ENCODE measurements around the gene NAA30. TPM values are rescaled to one million over a fixed set of nuclear protein-coding genes. Genes with fewer than 3 reads are reported as not detected.

NAA30 gene
- total RNA-seq = 10 to 100 TPM; 13.5 to 16.8 TPM

DNA sequence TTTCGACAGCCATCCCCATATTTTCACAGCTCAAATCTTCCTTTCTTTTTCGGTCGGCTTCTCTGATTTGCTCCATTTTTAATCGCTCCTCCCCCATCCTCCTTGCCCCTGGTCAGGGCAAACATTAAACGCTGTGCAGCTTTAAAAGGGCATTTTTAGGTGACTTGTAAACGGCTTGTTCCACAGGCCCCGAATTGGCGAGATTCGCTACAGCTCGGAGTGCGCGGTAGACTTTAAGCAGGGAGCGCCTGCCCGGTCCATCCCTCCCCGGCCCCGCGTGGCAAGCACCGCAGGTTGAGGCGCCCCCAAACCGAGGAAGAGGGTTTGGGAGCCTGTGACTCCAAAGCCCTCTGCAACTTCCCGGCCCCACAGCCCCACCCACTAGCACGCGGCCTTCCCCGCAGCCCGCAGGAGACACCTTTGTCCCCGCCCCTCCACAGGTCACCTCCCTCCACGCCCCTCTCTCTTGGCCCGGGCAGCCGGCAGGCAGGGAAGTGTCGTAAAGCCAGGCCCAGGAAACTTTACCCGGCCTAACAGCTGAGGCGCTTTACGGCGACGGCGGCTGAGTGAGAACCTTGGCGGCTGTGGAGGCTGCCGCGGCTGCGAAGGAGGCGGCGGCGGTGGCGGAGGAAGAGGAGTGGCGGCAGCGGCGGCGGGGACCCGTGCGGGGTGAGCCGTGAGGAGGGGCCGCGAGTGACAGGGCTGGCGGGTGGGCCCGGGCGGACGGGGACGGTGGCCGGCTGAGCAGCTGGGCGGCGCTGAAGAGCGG, at the start of gene NAA30:
Gene NAA30 (plus strand): TSS at position 550 of the 769 bp plus-strand sequence. CDS start 372 bp downstream, outside the sequence.

Other genes starting within 250 kb of the NAA30 start
- gene EXOC5, start 121.7 kb upstream of the NAA30 start, total RNA-seq = 10 to 100 TPM; 64.7 to 66.0 TPM
- 10 to 100 TPM; 45.6 to 48.3 TPM for gene AP5M1, start 121.6 kb upstream of the NAA30 start, total RNA-seq
- gene CCDC198, start 103.3 kb downstream of the NAA30 start, total RNA-seq = not detected